K562 (cell line): ENCODE data around the gene ASB10. TPM values are rescaled to one million over a fixed set of nuclear protein-coding genes. Genes with fewer than 3 reads are reported as not detected.

Experiments
- C11orf30 ChIP-seq: fragments of 450-650 bp; IDR thresholded peaks from 2 replicates; pipeline ENCODE4 v1.6.1; 2016; ENCODE audit warnings: low read depth, mild to moderate bottlenecking
- CHD7 ChIP-seq: fragments of 200-600 bp; sonication (generic); IDR thresholded peaks from one replicate; pipeline ENCODE4 v1.6.1; 2012; ENCODE audit warnings: mild to moderate bottlenecking, low read depth, low read length, inconsistent platforms
- E2F3 ChIP-seq: fragments of 250-450 bp; sonication (Bioruptor Pico); IDR thresholded peaks from 2 replicates; pipeline ENCODE4 v1.4.0; 2020; ENCODE audit warnings: mild to moderate bottlenecking
- HOMEZ ChIP-seq: fragments of 250-450 bp; sonication (Bioruptor Pico); IDR thresholded peaks from 2 replicates; pipeline ENCODE4 v1.4.0; 2020; ENCODE audit warnings: mild to moderate bottlenecking, moderate library complexity
- MAFG ChIP-seq: fragments of 450-650 bp; conservative IDR thresholded peaks from 2 replicates; pipeline ENCODE4 v1.6.1; 2016; ENCODE audit warnings: missing genetic modification characterization, missing compliant biosample characterization
- NCOA1 ChIP-seq: fragments of 450-650 bp; IDR thresholded peaks from 2 replicates; pipeline ENCODE4 v1.6.1; 2016; ENCODE audit warnings: low read depth
- PTTG1 ChIP-seq: fragments of 450-650 bp; IDR thresholded peaks from 2 replicates; pipeline ENCODE4 v1.6.1; 2016; ENCODE audit warnings: low read depth, mild to moderate bottlenecking, missing genetic modification characterization, missing compliant biosample characterization
- ZBTB17 ChIP-seq: fragments of 450-650 bp; formaldehyde crosslinking; IDR thresholded peaks from 2 replicates; pipeline ENCODE4 v1.4.0; 2020; ENCODE audit warnings: mild to moderate bottlenecking
- ZNF174 ChIP-seq: fragments of 250-450 bp; sonication (Bioruptor Pico); IDR thresholded peaks from 2 replicates; pipeline ENCODE4 v1.4.0; 2020; ENCODE audit warnings: mild to moderate bottlenecking
- ZNF695 ChIP-seq: fragments of 450-650 bp; formaldehyde crosslinking; IDR thresholded peaks from 2 replicates; pipeline ENCODE4 v1.4.0; 2020; ENCODE audit warnings: mild to moderate bottlenecking, moderate library complexity
- ZNF717 ChIP-seq: fragments of 250-450 bp; sonication (Bioruptor Pico); IDR thresholded peaks from 2 replicates; pipeline ENCODE4 v1.5.0; 2021
- polyA plus RNA-seq, 8 experiments: library from polyadenylated mRNA; depleted of rRNA in 4 of 8; stranded (reverse) in 5 of 8; unstranded in 3 of 8; fragments of >200 nt; fragmentation: Nextera tagmentation in 2 of 8; fragmentation: Illumina TruSeq in 1 of 8; extraction: Ambion mirVana in 2 of 8; extraction: Trizol in 1 of 8; gene quantifications; 2 replicates each; pipeline versions ENCODE4 v1.2.1 to v1.2.3, GENCODE V29; 2011 to 2014; ENCODE audit warnings: inconsistent platforms in 1 of 8, missing spikeins in 1 of 8
- total RNA-seq, 7 experiments: library from RNA; depleted of rRNA in 6 of 7; stranded (reverse); fragments of >200 nt in 6 of 7; fragmentation: Illumina TruSeq in 2 of 7; extraction: Trizol in 2 of 7; gene quantifications; 2 replicates each; pipeline versions ENCODE4 v1.2.1 to v1.2.3, GENCODE V29; 2011 to 2021; ENCODE audit warnings: low replicate concordance in 1 of 7
- TF ChIP-seq, protein P1 (sequence below): fragments of 250-450 bp; sonication (Bioruptor Pico); IDR thresholded peaks from 2 replicates; pipeline ENCODE4 v1.4.0; 2020; ENCODE audit warnings: mild to moderate bottlenecking, moderate library complexity

The ASB10 gene
- total and polyA plus RNA-seq, 9 of the 15 experiments (the other 6 are each of a cell fraction or from before 2014, with no cell fraction given) = not detected

DNA sequence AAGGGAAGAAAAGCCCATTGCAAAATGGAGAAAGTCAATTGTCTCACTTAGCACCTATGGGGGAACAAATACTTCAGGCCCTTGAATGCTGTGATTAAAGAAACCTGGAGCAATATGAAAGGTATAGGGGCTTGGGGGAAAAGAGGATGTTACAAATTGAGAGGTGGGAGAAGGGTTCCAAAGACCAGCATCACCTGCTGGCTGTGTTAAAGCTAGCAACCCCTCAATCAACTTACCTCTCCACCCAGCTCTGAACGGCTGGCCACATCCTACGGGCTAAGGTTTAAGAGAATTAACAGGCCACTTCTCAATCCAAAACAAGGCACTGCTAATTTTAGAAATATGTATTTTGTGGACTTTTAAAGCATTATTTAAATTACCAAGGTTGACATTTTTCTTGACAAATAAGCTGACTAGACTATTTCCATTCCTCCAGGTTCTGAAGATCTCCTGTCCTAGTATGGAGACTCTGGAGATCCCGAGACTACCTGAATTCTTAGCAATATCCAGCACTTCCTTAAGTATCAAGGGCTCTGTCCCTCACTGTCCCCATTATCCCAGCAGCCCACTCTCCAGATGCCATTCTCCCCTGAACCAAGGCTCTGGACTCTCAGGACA lies 24.2 kb upstream of the ASB10 start (continued):
- TF ChIP-seq, protein P1, sequence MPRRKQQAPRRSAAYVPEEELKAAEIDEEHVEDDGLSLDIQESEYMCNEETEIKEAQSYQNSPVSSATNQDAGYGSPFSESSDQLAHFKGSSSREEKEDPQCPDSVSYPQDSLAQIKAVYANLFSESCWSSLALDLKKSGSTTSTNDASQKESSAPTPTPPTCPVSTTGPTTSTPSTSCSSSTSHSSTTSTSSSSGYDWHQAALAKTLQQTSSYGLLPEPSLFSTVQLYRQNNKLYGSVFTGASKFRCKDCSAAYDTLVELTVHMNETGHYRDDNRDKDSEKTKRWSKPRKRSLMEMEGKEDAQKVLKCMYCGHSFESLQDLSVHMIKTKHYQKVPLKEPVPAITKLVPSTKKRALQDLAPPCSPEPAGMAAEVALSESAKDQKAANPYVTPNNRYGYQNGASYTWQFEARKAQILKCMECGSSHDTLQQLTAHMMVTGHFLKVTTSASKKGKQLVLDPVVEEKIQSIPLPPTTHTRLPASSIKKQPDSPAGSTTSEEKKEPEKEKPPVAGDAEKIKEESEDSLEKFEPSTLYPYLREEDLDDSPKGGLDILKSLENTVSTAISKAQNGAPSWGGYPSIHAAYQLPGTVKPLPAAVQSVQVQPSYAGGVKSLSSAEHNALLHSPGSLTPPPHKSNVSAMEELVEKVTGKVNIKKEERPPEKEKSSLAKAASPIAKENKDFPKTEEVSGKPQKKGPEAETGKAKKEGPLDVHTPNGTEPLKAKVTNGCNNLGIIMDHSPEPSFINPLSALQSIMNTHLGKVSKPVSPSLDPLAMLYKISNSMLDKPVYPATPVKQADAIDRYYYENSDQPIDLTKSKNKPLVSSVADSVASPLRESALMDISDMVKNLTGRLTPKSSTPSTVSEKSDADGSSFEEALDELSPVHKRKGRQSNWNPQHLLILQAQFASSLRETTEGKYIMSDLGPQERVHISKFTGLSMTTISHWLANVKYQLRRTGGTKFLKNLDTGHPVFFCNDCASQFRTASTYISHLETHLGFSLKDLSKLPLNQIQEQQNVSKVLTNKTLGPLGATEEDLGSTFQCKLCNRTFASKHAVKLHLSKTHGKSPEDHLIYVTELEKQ (CRISPR knock-in tag) = no peak
- TF ChIP-seq E2F3 (CRISPR knock-in tag) (no peak), ZNF174 (no peak), CHD7 (no peak), HOMEZ (CRISPR knock-in tag) (no peak), ZBTB17 (CRISPR knock-in tag) (no peak), PTTG1 (tag) (no peak), ZNF695 (no peak), ZNF717 (no peak), MAFG (tag) (peak; percentile 89), C11orf30 (peak; percentile 92), NCOA1 (no peak)
